Endothelial cell of umbilical vein (primary cell): ENCODE data around the gene MAP3K10. TPM values are rescaled to one million over a fixed set of nuclear protein-coding genes. Genes with fewer than 3 reads are reported as not detected.

ENCODE experiments used
- BruUV-seq: library from RNA; stranded (reverse); fragments of 400-500 nt; replicated peaks from 2 replicates; lab custom pipeline; 2021; lab: Mats Ljungman, UMichigan
- CTCF ChIA-PET: fragments of 300-600, 350-600 bp; sonication (Branson Sonifier 250); formaldehyde crosslinking; loops from one replicate; lab custom pipeline; 2021; ENCODE audit warnings: antibody characterized with exemption, inconsistent platforms; lab: Charles Lee
- POLR2A ChIA-PET: fragments of 300-600, 350-600 bp; sonication (Branson Sonifier 250); formaldehyde crosslinking; loops from one replicate; lab custom pipeline; 2021; ENCODE audit warnings: antibody characterized with exemption, inconsistent platforms; lab: Charles Lee
- DNase-seq: peaks from one replicate; pipeline ENCODE4 v3.0.0-alpha.2; 2011; ENCODE audit warnings: low read depth, low spot score
- FAIRE-seq: peaks from 2 replicates; lab custom pipeline; 2011; peaks lifted over from hg19 to GRCh38; lab: Jason Lieb, UNC
- H2AFZ ChIP-seq: 2 replicates; pipeline ENCODE4 v1.6.0; 2012; ENCODE audit warnings: low read depth, low read length, control low read depth, inconsistent platforms
- H3K27ac ChIP-seq: 2 replicates; pipeline ENCODE4 v1.5.1; 2011; ENCODE audit warnings: low read depth, mild to moderate bottlenecking, control low read depth, low read length, moderate library complexity; ENCODE audit not compliant: insufficient read depth
- H3K27me3 ChIP-seq, 2 experiments: 2 replicates each; pipeline versions ENCODE4 v1.6.0 to v1.6.1; 2011; ENCODE audit warnings: low read length in 2 of 2, mixed read lengths in 1 of 2; ENCODE audit not compliant: control insufficient read depth in 2 of 2, insufficient read depth in 2 of 2
- H3K36me3 ChIP-seq, 2 experiments: 2 replicates in 1 of 2; 3 replicates in 1 of 2; pipeline ENCODE4 v1.5.1; 2011; ENCODE audit warnings: low read length in 2 of 2, mild to moderate bottlenecking in 1 of 2, moderate library complexity in 1 of 2; ENCODE audit not compliant: control insufficient read depth in 2 of 2, insufficient read depth in 2 of 2; ENCODE audit errors: extremely low read depth in 1 of 2
- H3K4me1 ChIP-seq: 3 replicates; pipeline ENCODE4 v1.5.1; 2011; ENCODE audit warnings: mild to moderate bottlenecking, low read length; ENCODE audit not compliant: control insufficient read depth, insufficient read depth; ENCODE audit errors: extremely low read depth
- H3K4me2 ChIP-seq: 2 replicates; pipeline ENCODE4 v1.6.1; 2011; ENCODE audit warnings: low read length, control low read depth, mixed read lengths; ENCODE audit not compliant: insufficient read depth
- H3K4me3 ChIP-seq, 3 experiments: fragments of 200-600 bp in 1 of 3; sonication (generic), shearing (Covaris generic) in 1 of 3; replicated peaks in 1 of 3; 2 replicates each; pipeline ENCODE4 v1.5.1; 2011 to 2016; ENCODE audit warnings: control low read depth in 3 of 3, low read length in 3 of 3, mild to moderate bottlenecking in 2 of 3, inconsistent platforms in 1 of 3, low read depth in 1 of 3, moderate library complexity in 1 of 3; ENCODE audit not compliant: insufficient read depth in 1 of 3
- H3K79me2 ChIP-seq: 2 replicates; pipeline ENCODE4 v1.6.0; 2012; ENCODE audit warnings: low read length, inconsistent platforms; ENCODE audit not compliant: control insufficient read depth, insufficient read depth
- H3K9ac ChIP-seq: replicated peaks from 2 replicates; pipeline ENCODE3; 2011; ENCODE audit warnings: low read length, control low read depth; ENCODE audit not compliant: insufficient read depth; ENCODE audit errors: extremely low read depth
- H3K9me1 ChIP-seq: replicated peaks from 3 replicates; pipeline ENCODE4 v1.6.0; 2011; ENCODE audit warnings: mild to moderate bottlenecking, low read length; ENCODE audit not compliant: control insufficient read depth, insufficient read depth; ENCODE audit errors: extremely low read depth
- H3K9me3 ChIP-seq: replicated peaks from 2 replicates; pipeline ENCODE4 v1.5.1; 2012; ENCODE audit warnings: low read length, inconsistent platforms; ENCODE audit not compliant: control insufficient read depth, insufficient read depth
- H4K20me1 ChIP-seq: replicated peaks from 2 replicates; pipeline ENCODE3; 2011; ENCODE audit warnings: mild to moderate bottlenecking, low read length; ENCODE audit not compliant: control insufficient read depth, insufficient read depth; ENCODE audit errors: extremely low read depth
- CTCF ChIP-seq, 2 donors: IDR thresholded peaks; 1 replicate in 1 of 2; 2 replicates in 1 of 2; pipeline ENCODE4 v1.5.1; 2011; ENCODE audit warnings: low read length in 2 of 2, mild to moderate bottlenecking in 2 of 2, moderate library complexity in 2 of 2, control low read depth in 1 of 2, inconsistent platforms in 1 of 2, low read depth in 1 of 2; ENCODE audit not compliant: insufficient read depth in 1 of 2; ENCODE audit errors: extremely low read depth in 1 of 2
- EZH2 ChIP-seq: IDR thresholded peaks from 2 replicates; pipeline ENCODE4 v1.6.1; 2012; ENCODE audit warnings: borderline replicate concordance, low read depth, mild to moderate bottlenecking, moderate library complexity, low read length, inconsistent platforms; ENCODE audit not compliant: severe bottlenecking
- FOS ChIP-seq: IDR thresholded peaks from 2 replicates; pipeline ENCODE4 v1.6.1; 2011; ENCODE audit warnings: mild to moderate bottlenecking, low read length, moderate library complexity, borderline replicate concordance; ENCODE audit not compliant: insufficient read depth
- GATA2 ChIP-seq: IDR thresholded peaks from 2 replicates; pipeline ENCODE4 v1.7.0; 2011; ENCODE audit warnings: low read depth, mild to moderate bottlenecking, moderate library complexity, mixed read lengths, low read length; ENCODE audit not compliant: insufficient read length, insufficient read depth
- JUN ChIP-seq: IDR thresholded peaks from 2 replicates; pipeline ENCODE4 v1.6.1; 2011; ENCODE audit warnings: borderline replicate concordance, low read depth; ENCODE audit not compliant: insufficient read length, insufficient read depth
- MYC ChIP-seq: IDR thresholded peaks from one replicate; pipeline ENCODE4 v1.6.1; 2011; ENCODE audit warnings: mild to moderate bottlenecking, low read depth, low read length
- POLR2A ChIP-seq: IDR thresholded peaks from 2 replicates; pipeline ENCODE4 v1.6.1; 2012; ENCODE audit warnings: low read depth, mild to moderate bottlenecking, control low read depth, low read length
- POLR2AphosphoS5 ChIP-seq: IDR thresholded peaks from 2 replicates; pipeline ENCODE4 v1.6.1; 2012; ENCODE audit warnings: low read depth, mild to moderate bottlenecking, control low read depth, low read length, moderate library complexity; ENCODE audit not compliant: insufficient read depth
- dilution Hi-C: fragments of 300-500 bp; cut with MboI; formaldehyde crosslinking; loops from one replicate; pipeline ENCODE4 v1.15.0; 2019; ENCODE audit warnings: low sequenced_read_pairs; ENCODE audit not compliant: extremely low pct_ligation_motif_present
- intact Hi-C: fragments of 100-400 bp; cut with micrococcal nuclease; formaldehyde crosslinking; loops from one replicate; pipeline ENCODE4 v1.10.0; 2022
- polyA plus RNA-seq, 4 experiments: library from polyadenylated mRNA; depleted of rRNA in 3 of 4; stranded (reverse) in 3 of 4; unstranded in 1 of 4; fragments of >200 nt; gene quantifications; 2 replicates each; pipeline versions ENCODE4 v1.2.1 to v1.2.3, GENCODE V29; 2011 to 2012; ENCODE audit warnings: missing spikeins in 1 of 4
- total RNA-seq: library from RNA; stranded (reverse); gene quantifications from 2 replicates; pipeline ENCODE4 v1.2.3, GENCODE V29; 2021
- TF ChIP-seq, protein P1 (sequence below): IDR thresholded peaks from 2 replicates; pipeline ENCODE4 v1.6.1; 2011; ENCODE audit not compliant: insufficient read depth, insufficient read length

Gene MAP3K10
- total and polyA plus RNA-seq, 2 donors (not counting 3 experiments of a cell fraction or from before 2014, with no cell fraction given) = 6.3 to 19.4 TPM

- Histone ChIP-seq H3K79me2 (peaks cover 24% of the 10 kb centered on the region), H3K9me3 (no peaks in the 10 kb centered on the region), H3K4me2 (no peak overlapping the region), H3K9me1 (no peaks in the 10 kb centered on the region), H3K9ac (no peak overlapping the region), H3K4me3 (no peak overlapping the region), H4K20me1 (peaks cover 3% of the 10 kb centered on the region), H3K27me3 (no peaks in the 10 kb centered on the region), H3K36me3 (peaks cover 12 to 24% of the 10 kb centered on the region in 2 experiments), H2AFZ (no peak overlapping the region), H3K27ac (no peak overlapping the region), H3K4me1 (no peaks in the 10 kb centered on the region)
- DNase-seq (no peak), FAIRE-seq (no peak)
- ChIA-PET CTCF (interaction anchor here (1.3 kb wide), 1 partner anchor 8 kb away, joined by 4 read pairs; no protein-coding TSS in a partner anchor), POLR2A (no interaction called here)
- dilution Hi-C loops (no loop called here), intact Hi-C loops (no loop called here)
- TF ChIP-seq EZH2 (no peak), CTCF (IDR thresholded peaks at IDR 0.05; ENCODE audit: extremely low read depth in 1 of 2, insufficient read depth in 1 of 2, low read depth in 1 of 2, low read length in 2 of 2) (no peak), GATA2 (no peak), FOS (no peak), POLR2AphosphoS5 (no peak), JUN (no peak), POLR2A (no peak), MYC (no peak)
- TF ChIP-seq, protein P1, sequence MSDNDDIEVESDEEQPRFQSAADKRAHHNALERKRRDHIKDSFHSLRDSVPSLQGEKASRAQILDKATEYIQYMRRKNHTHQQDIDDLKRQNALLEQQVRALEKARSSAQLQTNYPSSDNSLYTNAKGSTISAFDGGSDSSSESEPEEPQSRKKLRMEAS = no peak
- no TSS peak for BruUV-seq
Measured at GRCh38 chr19:40257096-40257517, 65.9 kb downstream of the MAP3K10 start.
